ENCODE data around the gene ZFAND6. TPM values are rescaled to one million over a fixed set of nuclear protein-coding genes. Genes with fewer than 3 reads are reported as not detected.
"Not testable (repeated sequence)": the region's sequence is repeated elsewhere in the genome, so short reads cannot be mapped to it uniquely, and the experiment has no call there.

The ZFAND6 gene
- total RNA-seq, 2 donors from 2014 or later, result 85.1 to 146 TPM

DNA sequence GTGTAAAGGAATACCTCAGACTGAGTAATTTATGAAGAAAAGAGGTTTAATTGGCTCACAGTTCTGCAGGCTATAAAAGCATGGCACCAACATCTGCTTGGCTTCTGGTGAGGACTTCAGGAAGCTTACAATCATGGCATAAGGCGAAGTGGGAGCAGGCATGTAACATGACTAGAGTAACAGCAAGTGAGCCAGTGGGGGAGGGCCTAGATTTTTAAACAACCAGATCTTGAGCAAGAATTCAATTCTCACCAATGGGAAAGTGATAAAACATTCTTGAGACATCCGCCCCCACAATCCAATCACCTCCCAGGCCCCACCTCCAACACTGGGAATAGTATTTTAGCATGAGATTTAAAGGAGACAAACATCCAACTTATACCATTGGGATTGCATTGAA lies 44.3 kb upstream of the ZFAND6 start:
- Histone ChIP-seq H3K27ac (no peak overlapping the region), H3K4me1 (no peaks in the 10 kb centered on the region), H3K9me3 (no peaks in the 10 kb centered on the region), H3K4me3 (no peak overlapping the region), H3K27me3 (no peaks in the 10 kb centered on the region), H3K36me3 (no peaks in the 10 kb centered on the region)
- DNase-seq (ENCODE audit: low spot score), result no peak
- TF ChIP-seq, protein P1, sequence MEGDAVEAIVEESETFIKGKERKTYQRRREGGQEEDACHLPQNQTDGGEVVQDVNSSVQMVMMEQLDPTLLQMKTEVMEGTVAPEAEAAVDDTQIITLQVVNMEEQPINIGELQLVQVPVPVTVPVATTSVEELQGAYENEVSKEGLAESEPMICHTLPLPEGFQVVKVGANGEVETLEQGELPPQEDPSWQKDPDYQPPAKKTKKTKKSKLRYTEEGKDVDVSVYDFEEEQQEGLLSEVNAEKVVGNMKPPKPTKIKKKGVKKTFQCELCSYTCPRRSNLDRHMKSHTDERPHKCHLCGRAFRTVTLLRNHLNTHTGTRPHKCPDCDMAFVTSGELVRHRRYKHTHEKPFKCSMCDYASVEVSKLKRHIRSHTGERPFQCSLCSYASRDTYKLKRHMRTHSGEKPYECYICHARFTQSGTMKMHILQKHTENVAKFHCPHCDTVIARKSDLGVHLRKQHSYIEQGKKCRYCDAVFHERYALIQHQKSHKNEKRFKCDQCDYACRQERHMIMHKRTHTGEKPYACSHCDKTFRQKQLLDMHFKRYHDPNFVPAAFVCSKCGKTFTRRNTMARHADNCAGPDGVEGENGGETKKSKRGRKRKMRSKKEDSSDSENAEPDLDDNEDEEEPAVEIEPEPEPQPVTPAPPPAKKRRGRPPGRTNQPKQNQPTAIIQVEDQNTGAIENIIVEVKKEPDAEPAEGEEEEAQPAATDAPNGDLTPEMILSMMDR (IDR thresholded peaks at IDR 0.05), result no peak

DNA sequence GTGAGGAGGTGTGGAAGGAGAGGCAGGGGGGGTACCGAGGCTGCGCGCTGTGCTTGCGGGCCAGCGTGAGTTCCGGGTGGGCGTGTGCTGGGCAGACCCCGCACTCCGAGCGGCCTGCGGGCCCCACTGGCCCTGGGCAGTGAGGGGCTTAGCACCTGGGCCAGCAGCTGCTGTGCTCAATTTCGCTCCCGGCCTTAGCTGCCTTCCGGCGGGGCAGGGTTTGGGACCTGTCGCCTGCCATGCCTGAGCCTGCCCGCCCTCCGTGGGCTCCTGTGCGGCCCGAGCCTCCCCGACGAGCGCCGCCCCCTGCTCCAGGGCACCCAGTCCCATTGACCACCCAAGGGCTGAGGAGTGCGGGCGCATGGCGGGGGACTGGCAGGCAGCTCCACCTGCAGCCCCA lies 43.0 kb upstream of the ZFAND6 start:
- not testable (repeated sequence) for H3K36me3 ChIP-seq; H3K4me1 ChIP-seq; H3K27ac ChIP-seq; H3K9me3 ChIP-seq; DNase-seq (ENCODE audit: low spot score); H3K4me3 ChIP-seq; H3K27me3 ChIP-seq

DNA sequence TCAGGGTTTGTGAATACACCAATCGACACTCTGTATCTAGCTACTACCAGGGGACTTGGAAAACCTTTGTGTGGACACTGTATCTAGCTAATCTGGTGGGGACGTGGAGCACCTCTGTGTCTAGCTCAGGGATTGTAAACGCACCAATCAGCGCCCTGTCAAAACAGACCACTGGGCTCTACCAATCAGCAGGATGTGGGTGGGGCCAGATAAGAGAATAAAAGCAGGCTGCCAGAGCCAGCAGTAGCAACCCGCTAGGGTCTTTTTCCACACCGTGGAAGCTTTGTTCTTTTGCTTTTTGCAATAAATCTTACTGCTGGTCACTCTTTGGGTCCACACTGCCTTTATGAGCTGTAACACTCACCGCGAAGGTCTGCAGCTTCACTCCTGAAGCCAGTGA lies 42.3 kb upstream of the ZFAND6 start:
- not testable (repeated sequence) for H3K36me3 ChIP-seq; H3K4me3 ChIP-seq; H3K4me1 ChIP-seq; H3K27ac ChIP-seq; DNase-seq (ENCODE audit: low spot score); H3K9me3 ChIP-seq; H3K27me3 ChIP-seq

DNA sequence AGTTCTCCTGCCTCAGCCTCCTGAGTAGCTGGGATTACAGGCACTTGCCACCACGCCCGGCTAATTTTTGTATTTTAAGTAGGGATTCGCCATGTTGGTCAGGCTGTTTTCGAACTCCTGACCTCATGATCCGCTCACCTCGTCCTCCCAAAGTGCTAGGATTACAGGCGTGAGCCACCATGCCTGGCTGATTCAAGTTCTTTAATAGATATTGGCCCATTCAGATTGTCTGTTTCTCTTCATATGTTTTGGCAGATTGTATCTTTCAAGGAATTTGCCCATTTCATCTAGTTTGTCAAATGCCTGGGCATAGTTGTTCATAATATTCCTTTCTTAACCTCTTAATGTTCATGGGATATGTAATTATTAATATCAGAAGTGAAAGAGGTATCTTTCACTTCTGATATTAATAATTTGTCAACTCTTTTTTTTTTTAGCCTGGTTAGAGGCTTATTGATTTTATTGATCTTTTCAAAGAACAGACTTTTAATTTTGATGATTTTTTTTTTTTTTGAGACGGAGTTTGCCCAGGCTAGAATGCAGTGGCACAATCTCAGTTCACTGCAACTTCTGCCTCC lies 40.2 kb upstream of the ZFAND6 start:
- Histone ChIP-seq H3K4me1 (no peaks in the 10 kb centered on the region), H3K27ac (no peak overlapping the region), H3K36me3 (no peaks in the 10 kb centered on the region), H3K4me3 (no peak overlapping the region), H3K27me3 (no peaks in the 10 kb centered on the region), H3K9me3 (no peaks in the 10 kb centered on the region)
- peak; percentile 32 for DNase-seq (ENCODE audit: low spot score)
- TF ChIP-seq, protein P1 (IDR thresholded peaks at IDR 0.05), result no peak

DNA sequence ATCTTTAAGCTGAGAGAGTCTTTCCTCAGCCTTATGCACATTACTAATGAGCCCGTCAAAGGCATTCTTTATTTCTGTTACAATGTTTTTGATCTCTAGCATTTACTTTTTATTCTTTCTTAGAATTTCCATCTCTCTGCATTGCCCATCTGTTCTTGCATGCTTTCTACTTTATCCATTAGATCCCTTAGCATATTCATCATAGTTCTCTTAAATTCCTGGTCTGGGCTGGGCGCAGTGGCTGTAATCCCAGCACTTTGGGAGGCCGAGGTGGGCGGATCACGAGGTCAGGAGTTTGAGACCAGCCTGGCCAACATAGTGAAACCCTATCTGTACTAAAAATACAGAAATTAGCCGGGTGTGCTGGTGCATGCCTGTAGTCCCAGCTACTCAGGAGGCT lies 39.3 kb upstream of the ZFAND6 start:
- not testable (repeated sequence) for H3K36me3 ChIP-seq; H3K4me3 ChIP-seq; DNase-seq (ENCODE audit: low spot score); H3K27ac ChIP-seq; H3K9me3 ChIP-seq; H3K4me1 ChIP-seq; H3K27me3 ChIP-seq

DNA sequence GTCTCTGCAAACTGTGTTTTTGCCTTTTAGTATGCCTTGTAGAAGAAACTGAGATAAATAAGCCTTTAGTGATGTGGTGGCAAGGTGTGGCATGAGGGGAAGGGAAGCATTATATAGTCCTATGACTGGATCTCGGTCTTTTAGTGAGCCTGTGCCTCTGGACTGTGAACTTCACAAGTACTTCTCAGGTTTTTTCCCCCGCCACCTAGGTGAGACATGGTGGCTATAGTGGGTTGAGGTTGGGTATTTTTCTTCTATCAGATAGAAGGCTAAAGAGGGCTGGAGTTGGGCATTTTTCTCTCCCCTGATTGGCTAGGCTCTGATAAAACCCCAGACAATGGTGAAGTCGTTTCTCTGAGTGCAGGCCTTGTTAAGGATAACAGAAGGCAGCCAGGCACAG lies 38.7 kb upstream of the ZFAND6 start:
- H3K4me1 ChIP-seq, result no peaks in the 10 kb centered on the region
- TF ChIP-seq, protein P1 (IDR thresholded peaks at IDR 0.05), result no peak
- H3K27ac ChIP-seq, result no peak overlapping the region
- H3K36me3 ChIP-seq, result no peaks in the 10 kb centered on the region
- H3K4me3 ChIP-seq, result no peak overlapping the region
- H3K9me3 ChIP-seq, result no peaks in the 10 kb centered on the region
- peak; percentile 1 for DNase-seq (ENCODE audit: low spot score)
- H3K27me3 ChIP-seq, result no peaks in the 10 kb centered on the region

DNA sequence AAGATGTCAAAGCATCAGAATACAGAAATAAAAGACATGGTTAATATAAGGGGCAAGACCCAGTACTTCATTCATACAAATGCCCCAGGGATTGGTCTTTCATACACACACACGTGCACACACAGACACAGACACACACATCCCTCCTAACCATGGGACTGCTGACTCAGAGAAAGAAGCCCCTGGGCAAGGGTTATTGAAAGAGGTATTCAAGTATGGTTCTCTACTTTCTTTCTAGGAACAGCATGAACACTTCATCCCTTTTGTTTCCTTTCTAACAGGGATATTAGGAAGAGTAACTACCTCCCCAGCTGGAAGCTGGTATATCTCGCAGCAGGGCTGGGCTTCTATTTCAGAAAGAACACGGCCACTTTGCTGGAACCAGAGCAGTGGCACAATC lies 33.2 kb upstream of the ZFAND6 start:
- TF ChIP-seq, protein P1 (IDR thresholded peaks at IDR 0.05), result no peak
- Histone ChIP-seq H3K27me3 (no peaks in the 10 kb centered on the region), H3K4me3 (no peak overlapping the region)

More for the DNA sequence above, 33.2 kb upstream of the ZFAND6 start:
- Histone ChIP-seq H3K36me3 (no peaks in the 10 kb centered on the region), H3K4me1 (no peaks in the 10 kb centered on the region), H3K27ac (no peak overlapping the region), H3K9me3 (no peaks in the 10 kb centered on the region)
- no peak for DNase-seq (ENCODE audit: low spot score)

Measured in right atrium auricular region (tissue), 2 donors.